HL-60 (cell line): ENCODE results near the gene ZNF365.

Experiments
- POLR2AphosphoS5 ChIP-seq: IDR thresholded peaks from 2 replicates; pipeline ENCODE4 v1.6.1; 2012; ENCODE audit warnings: low read depth
- REST ChIP-seq: IDR thresholded peaks from 2 replicates; pipeline ENCODE4 v1.6.1; 2012; ENCODE audit warnings: low read depth; ENCODE audit not compliant: insufficient replicate concordance
- TF ChIP-seq, protein P1 (sequence below): IDR thresholded peaks from one replicate; pipeline ENCODE4 v1.5.1; 2011; ENCODE audit warnings: low read length, control low read depth, inconsistent platforms; ENCODE audit not compliant: insufficient read depth

- TF ChIP-seq, protein P1, sequence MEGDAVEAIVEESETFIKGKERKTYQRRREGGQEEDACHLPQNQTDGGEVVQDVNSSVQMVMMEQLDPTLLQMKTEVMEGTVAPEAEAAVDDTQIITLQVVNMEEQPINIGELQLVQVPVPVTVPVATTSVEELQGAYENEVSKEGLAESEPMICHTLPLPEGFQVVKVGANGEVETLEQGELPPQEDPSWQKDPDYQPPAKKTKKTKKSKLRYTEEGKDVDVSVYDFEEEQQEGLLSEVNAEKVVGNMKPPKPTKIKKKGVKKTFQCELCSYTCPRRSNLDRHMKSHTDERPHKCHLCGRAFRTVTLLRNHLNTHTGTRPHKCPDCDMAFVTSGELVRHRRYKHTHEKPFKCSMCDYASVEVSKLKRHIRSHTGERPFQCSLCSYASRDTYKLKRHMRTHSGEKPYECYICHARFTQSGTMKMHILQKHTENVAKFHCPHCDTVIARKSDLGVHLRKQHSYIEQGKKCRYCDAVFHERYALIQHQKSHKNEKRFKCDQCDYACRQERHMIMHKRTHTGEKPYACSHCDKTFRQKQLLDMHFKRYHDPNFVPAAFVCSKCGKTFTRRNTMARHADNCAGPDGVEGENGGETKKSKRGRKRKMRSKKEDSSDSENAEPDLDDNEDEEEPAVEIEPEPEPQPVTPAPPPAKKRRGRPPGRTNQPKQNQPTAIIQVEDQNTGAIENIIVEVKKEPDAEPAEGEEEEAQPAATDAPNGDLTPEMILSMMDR, result no peak
- TF ChIP-seq POLR2AphosphoS5 (no peak), REST (no peak)
Measured at GRCh38 chr10:62381385-62382102, 7.4 kb downstream of the ZNF365 start.
